Neural cell (in vitro differentiated cells): ENCODE measurements around the gene TFB1M. TPM values are rescaled to one million over a fixed set of nuclear protein-coding genes. Genes with fewer than 3 reads are reported as not detected.
"Not testable (repeated sequence)": the region's sequence is repeated elsewhere in the genome, so short reads cannot be mapped to it uniquely, and the experiment has no call there.

ENCODE experiments used
- H2AFZ ChIP-seq: fragments of 200-600, 300-800 bp; sonication (generic), shearing (Covaris generic); 2 replicates; pipeline ENCODE4 v1.6.0; 2014; ENCODE audit warnings: low read depth, mild to moderate bottlenecking, antibody characterized with exemption, low read length, moderate library complexity
- H3F3A ChIP-seq: fragments of 200-600 bp; shearing (Covaris generic); 2 replicates; pipeline ENCODE4 v1.6.1; 2016; ENCODE audit warnings: mild to moderate bottlenecking, moderate library complexity, mixed read lengths, antibody characterized with exemption, low read length; ENCODE audit not compliant: insufficient read depth, poor library complexity, severe bottlenecking
- H3K27ac ChIP-seq: fragments of 200-600, 300-800 bp; sonication (generic), shearing (Covaris generic); 2 replicates; pipeline ENCODE4 v1.5.1; 2014; ENCODE audit warnings: mild to moderate bottlenecking, low read length, moderate library complexity
- H3K27me3 ChIP-seq: fragments of 300-800, 200-600 bp; sonication (generic), shearing (Covaris generic); 2 replicates; pipeline ENCODE4 v1.6.0; 2014; ENCODE audit warnings: mild to moderate bottlenecking, low read depth, low read length, moderate library complexity; ENCODE audit not compliant: insufficient read depth
- H3K36me3 ChIP-seq: fragments of 300-800, 200-600 bp; sonication (generic), shearing (Covaris generic); 2 replicates; pipeline ENCODE4 v1.5.1; 2014; ENCODE audit warnings: mild to moderate bottlenecking, antibody characterized with exemption, low read length, moderate library complexity; ENCODE audit not compliant: insufficient read depth
- H3K4me2 ChIP-seq: fragments of 300-800, 200-600 bp; sonication (generic), shearing (Covaris generic); 2 replicates; pipeline ENCODE4 v1.6.0; 2014; ENCODE audit warnings: mild to moderate bottlenecking, low read length
- H3K4me3 ChIP-seq: fragments of 300-800, 200-600 bp; sonication (generic), shearing (Covaris generic); 2 replicates; pipeline ENCODE4 v1.5.1; 2014; ENCODE audit warnings: mild to moderate bottlenecking, low read length, moderate library complexity
- H3K79me2 ChIP-seq: fragments of 200-600 bp; shearing (Covaris generic); replicated peaks from 2 replicates; pipeline ENCODE4 v1.6.0; 2014; ENCODE audit warnings: mild to moderate bottlenecking, low read length, moderate library complexity; ENCODE audit not compliant: insufficient read depth
- H3K9ac ChIP-seq: fragments of 300-800, 200-600 bp; sonication (generic), shearing (Covaris generic); 2 replicates; pipeline ENCODE4 v1.6.1; 2016; ENCODE audit warnings: mild to moderate bottlenecking, low read length, mixed read lengths
- H3K9me2 ChIP-seq: fragments of 200-600 bp; shearing (Covaris generic); 2 replicates; pipeline ENCODE4 v1.6.1; 2016; ENCODE audit warnings: mild to moderate bottlenecking, low read length, mixed read lengths; ENCODE audit not compliant: insufficient read depth
- H3K9me3 ChIP-seq: fragments of 200-600, 300-800 bp; sonication (generic), shearing (Covaris generic); 2 replicates; pipeline ENCODE4 v1.6.1; 2016; ENCODE audit warnings: mild to moderate bottlenecking, mixed run types, low read length, moderate library complexity, mixed read lengths
- H4K20me1 ChIP-seq: fragments of 200-600 bp; shearing (Covaris generic); 2 replicates; pipeline ENCODE4 v1.6.1; 2016; ENCODE audit warnings: mild to moderate bottlenecking, mixed run types; ENCODE audit not compliant: insufficient read depth
- EP300 ChIP-seq: fragments of 450-650 bp; conservative IDR thresholded peaks from 2 replicates; pipeline ENCODE4 v1.6.1; 2014; ENCODE audit warnings: antibody characterized with exemption, mild to moderate bottlenecking, moderate library complexity; ENCODE audit not compliant: poor library complexity, severe bottlenecking
- EZH2 ChIP-seq: fragments of 200-600, 300-800 bp; shearing (Covaris generic), sonication (generic); IDR thresholded peaks from 2 replicates; pipeline ENCODE4 v1.6.1; 2014; ENCODE audit warnings: antibody characterized with exemption, low read length, borderline replicate concordance, mild to moderate bottlenecking; ENCODE audit not compliant: insufficient read depth, poor library complexity, severe bottlenecking
- MXI1 ChIP-seq: fragments of 450-650 bp; conservative IDR thresholded peaks from 2 replicates; pipeline ENCODE4 v1.6.1; 2014; ENCODE audit warnings: antibody characterized with exemption, mild to moderate bottlenecking; ENCODE audit not compliant: poor library complexity, severe bottlenecking
- POLR2AphosphoS5 ChIP-seq: IDR thresholded peaks from 2 replicates; pipeline ENCODE4 v1.6.1; 2012
- RAD21 ChIP-seq: fragments of 450-650 bp; conservative IDR thresholded peaks from 2 replicates; pipeline ENCODE4 v1.6.1; 2014; ENCODE audit warnings: antibody characterized with exemption, mild to moderate bottlenecking, moderate library complexity
- SMC3 ChIP-seq: fragments of 450-650 bp; conservative IDR thresholded peaks from 2 replicates; pipeline ENCODE4 v1.6.1; 2014; ENCODE audit warnings: antibody characterized with exemption, mild to moderate bottlenecking, moderate library complexity; ENCODE audit not compliant: poor library complexity
- TAF1 ChIP-seq: IDR thresholded peaks from 2 replicates; pipeline ENCODE4 v1.6.1; 2012; ENCODE audit warnings: low read depth
- polyA plus RNA-seq: library from polyadenylated mRNA; depleted of rRNA; stranded (reverse); fragments of >200 nt; gene quantifications from 2 replicates; pipeline ENCODE4 v1.2.3, GENCODE V29; 2014
- TF ChIP-seq, protein P1 (sequence below): fragments of 450-650 bp; IDR thresholded peaks from 2 replicates; pipeline ENCODE4 v1.5.1; 2014; ENCODE audit warnings: antibody characterized with exemption, mild to moderate bottlenecking, moderate library complexity; ENCODE audit not compliant: poor library complexity, severe bottlenecking
- TF ChIP-seq, protein P2 (sequence below): IDR thresholded peaks from 2 replicates; pipeline ENCODE4 v1.6.1; 2012; ENCODE audit warnings: borderline replicate concordance

Gene TFB1M
- polyA plus RNA-seq, 1 donor from 2014 or later: 15.5 TPM

DNA sequence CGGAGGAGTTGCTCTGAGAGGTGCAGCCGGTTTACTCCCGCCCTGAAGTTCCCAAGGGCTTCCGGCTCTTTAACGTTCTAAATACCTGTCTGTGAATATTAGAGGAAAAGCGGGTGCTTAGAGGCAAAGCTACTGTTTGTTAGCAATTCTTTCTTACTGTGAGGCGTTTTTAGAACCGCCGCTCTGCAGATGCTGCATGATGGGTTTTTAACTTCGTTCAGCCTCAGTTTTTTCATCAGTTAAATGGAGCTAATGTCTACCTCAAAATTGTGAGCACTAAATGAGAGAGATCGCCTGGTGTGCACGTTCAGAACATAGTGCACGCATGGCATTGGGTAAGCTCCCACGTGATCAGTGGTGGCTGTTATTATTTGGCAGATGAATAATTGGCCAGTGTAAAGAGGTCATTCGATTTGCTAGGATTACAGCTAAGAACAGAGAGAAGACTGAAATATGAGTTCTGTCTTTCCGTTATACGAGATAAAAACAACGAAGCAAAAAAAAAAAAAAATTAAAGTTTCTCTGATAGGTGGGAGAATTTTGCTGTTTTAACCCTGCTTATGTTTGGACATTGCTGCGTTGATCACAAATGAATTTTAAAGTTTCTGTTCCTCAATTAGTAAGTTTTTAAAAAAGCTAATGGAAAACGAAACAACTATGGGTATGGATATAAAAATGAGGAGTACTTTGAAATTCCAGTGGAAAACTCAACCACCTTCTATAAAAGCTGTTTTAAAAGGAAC, 660 bp upstream of the TFB1M start:
- peak overlapping the region; percentile 57 for H3K27ac ChIP-seq
- peak overlapping the region; percentile 66 for H2AFZ ChIP-seq
- H3K9me3 ChIP-seq: no peaks in the 10 kb centered on the region
- H3K9me2 ChIP-seq: no peaks in the 10 kb centered on the region
- no peak for TF ChIP-seq SMC3
- peak; percentile 26 for TF ChIP-seq EP300
- TF ChIP-seq POLR2AphosphoS5: no peak
- TF ChIP-seq, protein P1, sequence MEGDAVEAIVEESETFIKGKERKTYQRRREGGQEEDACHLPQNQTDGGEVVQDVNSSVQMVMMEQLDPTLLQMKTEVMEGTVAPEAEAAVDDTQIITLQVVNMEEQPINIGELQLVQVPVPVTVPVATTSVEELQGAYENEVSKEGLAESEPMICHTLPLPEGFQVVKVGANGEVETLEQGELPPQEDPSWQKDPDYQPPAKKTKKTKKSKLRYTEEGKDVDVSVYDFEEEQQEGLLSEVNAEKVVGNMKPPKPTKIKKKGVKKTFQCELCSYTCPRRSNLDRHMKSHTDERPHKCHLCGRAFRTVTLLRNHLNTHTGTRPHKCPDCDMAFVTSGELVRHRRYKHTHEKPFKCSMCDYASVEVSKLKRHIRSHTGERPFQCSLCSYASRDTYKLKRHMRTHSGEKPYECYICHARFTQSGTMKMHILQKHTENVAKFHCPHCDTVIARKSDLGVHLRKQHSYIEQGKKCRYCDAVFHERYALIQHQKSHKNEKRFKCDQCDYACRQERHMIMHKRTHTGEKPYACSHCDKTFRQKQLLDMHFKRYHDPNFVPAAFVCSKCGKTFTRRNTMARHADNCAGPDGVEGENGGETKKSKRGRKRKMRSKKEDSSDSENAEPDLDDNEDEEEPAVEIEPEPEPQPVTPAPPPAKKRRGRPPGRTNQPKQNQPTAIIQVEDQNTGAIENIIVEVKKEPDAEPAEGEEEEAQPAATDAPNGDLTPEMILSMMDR: no peak
- H3F3A ChIP-seq: no peaks in the 10 kb centered on the region
- peak overlapping the region; percentile 77 for H3K9ac ChIP-seq
- peaks cover 7% of the 10 kb centered on the region for H3K79me2 ChIP-seq
- H4K20me1 ChIP-seq: no peaks in the 10 kb centered on the region
- no peaks in the 10 kb centered on the region for H3K27me3 ChIP-seq
- peak overlapping the region; percentile 84 for H3K4me3 ChIP-seq
- no peaks in the 10 kb centered on the region for H3K36me3 ChIP-seq
- H3K4me2 ChIP-seq: peak overlapping the region; percentile 67

DNA sequence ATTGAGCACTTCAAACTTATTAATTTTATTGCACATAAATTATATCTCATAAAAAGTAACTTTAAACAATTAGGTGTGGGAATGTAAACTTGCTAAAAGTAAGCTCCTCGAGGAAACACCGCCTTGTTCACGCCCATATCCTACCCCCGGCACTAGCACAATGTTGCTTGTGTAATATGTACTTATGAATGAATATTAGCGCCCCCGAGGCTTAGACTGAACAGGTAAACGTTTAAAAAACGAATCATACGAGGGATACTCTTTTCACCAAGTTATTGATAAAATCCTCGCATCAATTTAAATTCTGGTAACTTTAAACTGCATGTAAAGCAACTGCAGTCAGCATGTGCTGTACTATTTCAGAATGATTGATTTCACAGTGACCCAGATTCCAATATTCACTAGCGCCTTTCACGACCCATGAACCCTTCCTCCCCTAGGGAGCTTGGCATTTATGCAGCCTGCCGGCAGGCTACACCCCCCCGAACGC, 637 bp downstream of the TFB1M start:
- no peaks in the 10 kb centered on the region for H3F3A ChIP-seq
- no peaks in the 10 kb centered on the region for H3K9me2 ChIP-seq
- no peaks in the 10 kb centered on the region for H3K9me3 ChIP-seq
- peak overlapping the region; percentile 37 for H2AFZ ChIP-seq
- no peaks in the 10 kb centered on the region for H3K36me3 ChIP-seq
- peaks cover 7% of the 10 kb centered on the region for H3K79me2 ChIP-seq
- H3K9ac ChIP-seq: peak overlapping the region; percentile 77
- peak overlapping the region; percentile 47 for H3K4me2 ChIP-seq
- no peaks in the 10 kb centered on the region for H3K27me3 ChIP-seq
- H3K4me3 ChIP-seq: peak overlapping the region; percentile 84
- H4K20me1 ChIP-seq: no peaks in the 10 kb centered on the region
- TF ChIP-seq EZH2 (no peak), RAD21 (no peak), TAF1 (no peak), MXI1 (no peak), POLR2AphosphoS5 (no peak), SMC3 (no peak), EP300 (no peak)
- TF ChIP-seq, protein P2, sequence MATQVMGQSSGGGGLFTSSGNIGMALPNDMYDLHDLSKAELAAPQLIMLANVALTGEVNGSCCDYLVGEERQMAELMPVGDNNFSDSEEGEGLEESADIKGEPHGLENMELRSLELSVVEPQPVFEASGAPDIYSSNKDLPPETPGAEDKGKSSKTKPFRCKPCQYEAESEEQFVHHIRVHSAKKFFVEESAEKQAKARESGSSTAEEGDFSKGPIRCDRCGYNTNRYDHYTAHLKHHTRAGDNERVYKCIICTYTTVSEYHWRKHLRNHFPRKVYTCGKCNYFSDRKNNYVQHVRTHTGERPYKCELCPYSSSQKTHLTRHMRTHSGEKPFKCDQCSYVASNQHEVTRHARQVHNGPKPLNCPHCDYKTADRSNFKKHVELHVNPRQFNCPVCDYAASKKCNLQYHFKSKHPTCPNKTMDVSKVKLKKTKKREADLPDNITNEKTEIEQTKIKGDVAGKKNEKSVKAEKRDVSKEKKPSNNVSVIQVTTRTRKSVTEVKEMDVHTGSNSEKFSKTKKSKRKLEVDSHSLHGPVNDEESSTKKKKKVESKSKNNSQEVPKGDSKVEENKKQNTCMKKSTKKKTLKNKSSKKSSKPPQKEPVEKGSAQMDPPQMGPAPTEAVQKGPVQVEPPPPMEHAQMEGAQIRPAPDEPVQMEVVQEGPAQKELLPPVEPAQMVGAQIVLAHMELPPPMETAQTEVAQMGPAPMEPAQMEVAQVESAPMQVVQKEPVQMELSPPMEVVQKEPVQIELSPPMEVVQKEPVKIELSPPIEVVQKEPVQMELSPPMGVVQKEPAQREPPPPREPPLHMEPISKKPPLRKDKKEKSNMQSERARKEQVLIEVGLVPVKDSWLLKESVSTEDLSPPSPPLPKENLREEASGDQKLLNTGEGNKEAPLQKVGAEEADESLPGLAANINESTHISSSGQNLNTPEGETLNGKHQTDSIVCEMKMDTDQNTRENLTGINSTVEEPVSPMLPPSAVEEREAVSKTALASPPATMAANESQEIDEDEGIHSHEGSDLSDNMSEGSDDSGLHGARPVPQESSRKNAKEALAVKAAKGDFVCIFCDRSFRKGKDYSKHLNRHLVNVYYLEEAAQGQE: no peak
- TF ChIP-seq, protein P1: no peak
- H3K27ac ChIP-seq: peak overlapping the region; percentile 57

- H3K4me3 ChIP-seq: peak overlapping the region; percentile 84
- not testable (repeated sequence) for H3K36me3 ChIP-seq, H3K9ac ChIP-seq, H4K20me1 ChIP-seq, H3K27ac ChIP-seq, H3K27me3 ChIP-seq, H3F3A ChIP-seq, H3K79me2 ChIP-seq, H3K9me3 ChIP-seq, H3K9me2 ChIP-seq, H2AFZ ChIP-seq
- peak overlapping the region; percentile 47 for H3K4me2 ChIP-seq
These were observed 1.3 kb downstream of the TFB1M start for GRCh38 chr6:155312950-155313349.
